HAP-1 (cell line): Measurements from ENCODE around the gene CAPN10.
"Not testable (repeated sequence)": the region's sequence is repeated elsewhere in the genome, so short reads cannot be mapped to it uniquely, and the experiment has no call there.

ENCODE experiments used
- DNase-seq, 2 experiments: peaks; one replicate each; pipeline ENCODE4 v3.0.0-alpha.2; 2016 to 2020; ENCODE audit warnings: low spot score in 2 of 2
- H3K27me3 ChIP-seq: fragments of 250-450 bp; sonication (Bioruptor Pico); 2 replicates; pipeline ENCODE4 v1.5.1; 2020; ENCODE audit warnings: low read depth, mild to moderate bottlenecking, moderate library complexity
- H3K36me3 ChIP-seq: fragments of 250-450 bp; sonication (Bioruptor Pico); replicated peaks from 2 replicates; pipeline ENCODE4 v1.5.1; 2020; ENCODE audit warnings: mild to moderate bottlenecking
- H3K4me1 ChIP-seq: fragments of 250-450 bp; sonication (Bioruptor Pico); 2 replicates; pipeline ENCODE4 v1.5.1; 2020; ENCODE audit warnings: mild to moderate bottlenecking
- H3K4me3 ChIP-seq: fragments of 250-450 bp; sonication (Bioruptor Pico); 2 replicates; pipeline ENCODE4 v1.5.1; 2020; ENCODE audit warnings: mild to moderate bottlenecking, moderate library complexity
- H3K9me3 ChIP-seq: fragments of 250-450 bp; sonication (Bioruptor Pico); 2 replicates; pipeline ENCODE4 v1.5.1; 2020; ENCODE audit warnings: mild to moderate bottlenecking, moderate library complexity
- in situ Hi-C: fragments of 300-500 bp; cut with MboI; formaldehyde crosslinking; loops from 3 replicates; pipeline ENCODE4 v1.14.3; 2020; ENCODE audit warnings: low sequenced_read_pairs, inconsistent platforms, mixed read lengths

CAPN10 gene

GRCh38 chr2:240557808-240558207 lies 28.7 kb upstream of the CAPN10 start, which contains the start of gene ANKMY1:
Gene ANKMY1 (minus strand): TSS chr2:240557988. CDS start chr2:240557335, 653 bp downstream.
- no peaks in the 10 kb centered on the region for H3K9me3 ChIP-seq
- peaks cover 13% of the 10 kb centered on the region for H3K36me3 ChIP-seq
- H3K4me1 ChIP-seq = peaks cover 10% of the 10 kb centered on the region
- no peaks in the 10 kb centered on the region for H3K27me3 ChIP-seq
- no peak for DNase-seq
- in situ Hi-C loops = no loop called here
- H3K4me3 ChIP-seq = no peak within 1 kb of the TSS

- Histone ChIP-seq H3K27me3 (no peaks in the 10 kb centered on the region), H3K9me3 (no peaks in the 10 kb centered on the region), H3K4me3 (no peak overlapping the region), H3K4me1 (peaks cover 10% of the 10 kb centered on the region), H3K36me3 (peaks cover 13% of the 10 kb centered on the region)
- in situ Hi-C loops = no loop called here
- peak in 1 of 2 experiments; percentile 6 for DNase-seq
Measured at GRCh38 chr2:240558236-240558761, 28.2 kb upstream of the CAPN10 start.

GRCh38 chr2:240559286-240559685 lies 27.2 kb upstream of the CAPN10 start:
- Histone ChIP-seq H3K4me3 (peak overlapping the region; percentile 82), H3K36me3 (peaks cover 11% of the 10 kb centered on the region), H3K9me3 (no peaks in the 10 kb centered on the region), H3K4me1 (peaks cover 10% of the 10 kb centered on the region), H3K27me3 (no peaks in the 10 kb centered on the region)
- DNase-seq = peak in 1 of 2 experiments; percentile 7
- in situ Hi-C loops = no loop called here

GRCh38 chr2:240560084-240560479 lies 26.5 kb upstream of the CAPN10 start, which contains the start of gene DUSP28:
Gene DUSP28 (plus strand): TSS chr2:240560357. CDS start chr2:240560685, 328 bp downstream.
- in situ Hi-C loops = no loop called here
- H3K9me3 ChIP-seq = no peaks in the 10 kb centered on the region
- H3K27me3 ChIP-seq = no peaks in the 10 kb centered on the region
- H3K36me3 ChIP-seq = peaks cover 9% of the 10 kb centered on the region
- DNase-seq = peak; percentile 67 to 91
- H3K4me3 ChIP-seq = peak within 1 kb of the TSS; percentile 82
- H3K4me1 ChIP-seq = peaks cover 10% of the 10 kb centered on the region

- H3K4me3 ChIP-seq = peak overlapping the region; percentile 82
- H3K27me3 ChIP-seq = no peaks in the 10 kb centered on the region
- peak; percentile 94 to 100 for DNase-seq
- H3K4me1 ChIP-seq = peaks cover 13% of the 10 kb centered on the region
- in situ Hi-C loops = no loop called here
- no peaks in the 10 kb centered on the region for H3K9me3 ChIP-seq
- H3K36me3 ChIP-seq = peaks cover 9% of the 10 kb centered on the region
Measured at GRCh38 chr2:240560480-240561324, 25.8 kb upstream of the CAPN10 start.

- DNase-seq = peak in 1 of 2 experiments; percentile 6
- peak overlapping the region; percentile 82 for H3K4me3 ChIP-seq
- in situ Hi-C loops = no loop called here
- no peaks in the 10 kb centered on the region for H3K27me3 ChIP-seq
- peaks cover 18% of the 10 kb centered on the region for H3K4me1 ChIP-seq
- H3K9me3 ChIP-seq = no peaks in the 10 kb centered on the region
- H3K36me3 ChIP-seq = peaks cover 9% of the 10 kb centered on the region
Measured at GRCh38 chr2:240561325-240561971, 25.1 kb upstream of the CAPN10 start.

- DNase-seq = peak in 1 of 2 experiments; percentile 3
- H3K36me3 ChIP-seq, H3K9me3 ChIP-seq, H3K27me3 ChIP-seq, in situ Hi-C loops, H3K4me3 ChIP-seq: not testable (repeated sequence)
- H3K4me1 ChIP-seq = peaks cover 31% of the 10 kb centered on the region
Measured at GRCh38 chr2:240563231-240563630, 23.3 kb upstream of the CAPN10 start.

- H3K4me1 ChIP-seq = peaks cover 31% of the 10 kb centered on the region
- peaks cover 9% of the 10 kb centered on the region for H3K36me3 ChIP-seq
- in situ Hi-C loops = no loop called here
- H3K9me3 ChIP-seq = no peaks in the 10 kb centered on the region
- DNase-seq = no peak
- H3K27me3 ChIP-seq = no peaks in the 10 kb centered on the region
- no peak overlapping the region for H3K4me3 ChIP-seq
Measured at GRCh38 chr2:240563951-240564560, 22.5 kb upstream of the CAPN10 start.

GRCh38 chr2:240564561-240565332 lies 21.8 kb upstream of the CAPN10 start:
- H3K4me1 ChIP-seq = peaks cover 24% of the 10 kb centered on the region
- DNase-seq = peak in 1 of 2 experiments; percentile 17
- no peaks in the 10 kb centered on the region for H3K9me3 ChIP-seq
- H3K36me3 ChIP-seq = peaks cover 7% of the 10 kb centered on the region
- H3K27me3 ChIP-seq = no peaks in the 10 kb centered on the region
- H3K4me3 ChIP-seq = no peak overlapping the region
- in situ Hi-C loops = no loop called here

GRCh38 chr2:240565333-240566202 lies 21.0 kb upstream of the CAPN10 start:
- Histone ChIP-seq H3K4me1 (peaks cover 21% of the 10 kb centered on the region), H3K36me3 (peaks cover 4% of the 10 kb centered on the region), H3K27me3 (no peaks in the 10 kb centered on the region), H3K9me3 (no peaks in the 10 kb centered on the region), H3K4me3 (peak overlapping the region; percentile 17)
- peak in 1 of 2 experiments; percentile 72 for DNase-seq
- in situ Hi-C loops = no loop called here

- peak; percentile 80 to 97 for DNase-seq
- Histone ChIP-seq H3K9me3 (no peaks in the 10 kb centered on the region), H3K4me3 (peak overlapping the region; percentile 47), H3K4me1 (peaks cover 21% of the 10 kb centered on the region), H3K36me3 (peaks cover 4% of the 10 kb centered on the region), H3K27me3 (no peaks in the 10 kb centered on the region)
- in situ Hi-C loops = no loop called here
Measured at GRCh38 chr2:240566203-240567136, 20.1 kb upstream of the CAPN10 start.
